ENCODE data around the gene IFT43.
"Not testable (repeated sequence)": the region's sequence is repeated elsewhere in the genome, so short reads cannot be mapped to it uniquely, and the experiment has no call there.

DNA sequence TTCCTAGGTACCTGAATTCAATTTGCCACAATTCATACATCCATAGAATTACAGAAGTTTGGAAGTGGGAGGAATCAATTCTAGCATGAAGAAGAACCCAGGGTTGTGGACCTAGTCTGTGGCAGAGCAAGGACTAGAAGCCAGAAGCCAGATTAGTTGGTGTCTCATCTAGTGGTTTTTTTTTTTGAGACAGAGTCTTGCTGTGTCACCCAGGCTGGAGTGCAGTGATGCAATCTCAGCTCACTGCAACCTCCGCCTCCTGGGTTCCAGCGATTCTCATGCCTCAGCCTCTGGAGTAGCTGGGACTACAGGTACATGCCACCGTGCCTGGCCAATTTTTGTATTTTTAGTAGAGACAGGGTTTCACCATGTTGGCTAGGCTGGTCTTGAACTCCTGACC, 24.1 kb downstream of the IFT43 start:
- not testable (repeated sequence) for TF ChIP-seq EZH2 (IDR thresholded peaks at IDR 0.05; ENCODE audit: borderline replicate concordance, low read depth, low read length, poor library complexity, severe bottlenecking)
- TF ChIP-seq, protein P1, sequence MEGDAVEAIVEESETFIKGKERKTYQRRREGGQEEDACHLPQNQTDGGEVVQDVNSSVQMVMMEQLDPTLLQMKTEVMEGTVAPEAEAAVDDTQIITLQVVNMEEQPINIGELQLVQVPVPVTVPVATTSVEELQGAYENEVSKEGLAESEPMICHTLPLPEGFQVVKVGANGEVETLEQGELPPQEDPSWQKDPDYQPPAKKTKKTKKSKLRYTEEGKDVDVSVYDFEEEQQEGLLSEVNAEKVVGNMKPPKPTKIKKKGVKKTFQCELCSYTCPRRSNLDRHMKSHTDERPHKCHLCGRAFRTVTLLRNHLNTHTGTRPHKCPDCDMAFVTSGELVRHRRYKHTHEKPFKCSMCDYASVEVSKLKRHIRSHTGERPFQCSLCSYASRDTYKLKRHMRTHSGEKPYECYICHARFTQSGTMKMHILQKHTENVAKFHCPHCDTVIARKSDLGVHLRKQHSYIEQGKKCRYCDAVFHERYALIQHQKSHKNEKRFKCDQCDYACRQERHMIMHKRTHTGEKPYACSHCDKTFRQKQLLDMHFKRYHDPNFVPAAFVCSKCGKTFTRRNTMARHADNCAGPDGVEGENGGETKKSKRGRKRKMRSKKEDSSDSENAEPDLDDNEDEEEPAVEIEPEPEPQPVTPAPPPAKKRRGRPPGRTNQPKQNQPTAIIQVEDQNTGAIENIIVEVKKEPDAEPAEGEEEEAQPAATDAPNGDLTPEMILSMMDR (conservative IDR thresholded peaks at IDR 0.05; ENCODE audit: low read depth, low read length): not testable (repeated sequence)
